ENCODE data around the gene DMAC2. TPM values are rescaled to one million over a fixed set of nuclear protein-coding genes. Genes with fewer than 3 reads are reported as not detected.

DMAC2 gene
- polyA plus RNA-seq, 1 donor from 2014 or later, result 59.8 TPM

DNA sequence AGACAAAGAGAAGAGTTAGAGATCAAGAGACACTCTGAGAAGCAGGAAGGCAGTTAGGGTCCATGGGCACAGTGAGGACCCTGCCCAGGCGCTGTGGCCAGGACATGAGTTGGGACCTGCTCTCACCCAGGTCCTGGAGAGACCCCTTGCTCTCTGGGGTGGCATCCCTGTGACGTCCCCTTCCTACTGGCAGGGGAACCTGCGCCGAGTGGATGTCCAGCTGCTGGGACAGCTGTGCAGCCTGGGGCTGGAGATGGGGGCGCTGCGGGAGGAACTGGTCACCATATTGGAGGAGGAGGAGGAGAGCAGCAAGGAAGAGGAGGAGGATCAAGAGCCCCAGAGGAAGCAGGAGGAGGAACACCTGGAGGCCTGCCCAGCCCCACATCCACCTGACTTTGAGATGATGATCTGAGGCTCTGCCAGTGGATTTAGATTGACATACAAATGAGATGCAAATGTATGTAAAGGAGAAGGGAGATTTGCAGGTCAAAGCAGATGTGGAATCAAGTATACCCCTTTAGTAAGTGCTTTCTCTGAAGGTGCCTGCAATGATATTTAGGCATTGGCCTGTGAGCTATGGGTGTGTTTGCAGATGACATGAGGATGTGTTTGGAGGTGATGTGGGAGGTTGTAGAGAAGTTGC lies 4.2 kb upstream of the DMAC2 start:
- H2AFZ ChIP-seq (ENCODE audit: low read depth, low read length), result no peak overlapping the region

DNA sequence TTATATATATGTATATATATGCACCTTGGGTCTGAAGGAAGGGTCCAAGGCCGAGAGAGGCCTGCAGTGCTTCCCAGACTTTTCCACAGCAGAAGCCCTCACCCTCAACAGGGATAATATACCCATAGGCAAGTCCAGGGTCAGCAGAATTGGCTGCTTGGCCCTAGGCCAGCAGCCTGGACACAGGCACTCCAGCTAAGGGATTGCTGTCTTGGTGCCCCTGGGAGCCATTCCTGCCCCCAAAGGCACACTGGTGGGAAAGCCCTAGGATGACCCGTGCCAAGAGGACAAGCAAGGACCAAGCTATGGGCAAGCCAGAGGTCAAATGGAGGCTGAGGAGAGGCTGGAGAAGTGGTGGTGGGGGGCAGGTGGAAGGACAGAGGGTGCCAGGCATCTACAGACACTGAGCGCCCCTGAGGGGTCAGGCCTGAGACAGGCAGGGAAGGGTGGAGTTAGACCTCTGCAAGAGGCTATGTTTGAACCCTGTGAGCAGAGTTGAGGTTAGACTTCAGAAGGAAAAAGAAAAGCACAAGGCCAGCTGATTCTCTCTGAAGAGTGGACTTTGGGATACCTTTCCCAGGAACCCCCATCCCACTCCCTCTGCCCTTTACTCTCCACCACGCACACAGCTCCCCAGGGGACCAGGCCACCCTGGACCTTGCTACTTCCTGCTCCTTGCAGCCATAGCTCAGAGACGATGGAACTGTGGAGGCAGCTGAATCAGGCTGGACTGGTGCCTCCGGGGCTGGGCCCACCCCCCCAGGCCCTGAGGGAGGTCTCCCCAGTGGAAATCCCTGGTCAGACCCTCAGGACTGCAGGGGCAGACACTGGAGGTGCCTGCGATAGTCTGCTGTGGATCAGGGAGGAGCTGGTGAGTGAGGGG lies 3.0 kb upstream of the DMAC2 start, which contains the start of gene ERICH4:
Gene ERICH4, plus strand, starts transcription at position 684 of the 883 bp plus-strand sequence. Its CDS starts 14 bp downstream, at position 698.
- Histone ChIP-seq H3K9me2 (ENCODE audit: insufficient read depth, low read length) (no peaks in the 10 kb centered on the region), H3F3A (ENCODE audit: insufficient read depth, low read length, poor library complexity, severe bottlenecking) (no peaks in the 10 kb centered on the region), H3K4me2 (ENCODE audit: low read length) (no peak within 1 kb of the TSS), H3K79me2 (replicated peaks; ENCODE audit: insufficient read depth, low read length) (peaks cover 9% of the 10 kb centered on the region), H2AFZ (ENCODE audit: low read depth, low read length) (no peak within 1 kb of the TSS), H3K4me3 (ENCODE audit: low read length) (no peak within 1 kb of the TSS), H3K36me3 (ENCODE audit: insufficient read depth, low read length) (no peaks in the 10 kb centered on the region), H4K20me1 (ENCODE audit: insufficient read depth) (no peaks in the 10 kb centered on the region), H3K9ac (ENCODE audit: low read length) (no peak within 1 kb of the TSS), H3K27me3 (ENCODE audit: insufficient read depth, low read depth, low read length) (peaks cover 3% of the 10 kb centered on the region), H3K27ac (ENCODE audit: low read length) (no peak within 1 kb of the TSS), H3K9me3 (ENCODE audit: low read length) (no peaks in the 10 kb centered on the region)
- TF ChIP-seq EZH2 (IDR thresholded peaks at IDR 0.05; ENCODE audit: borderline replicate concordance, insufficient read depth, low read length, poor library complexity, severe bottlenecking) (no peak), SMC3 (conservative IDR thresholded peaks at IDR 0.05; ENCODE audit: poor library complexity) (no peak), EP300 (conservative IDR thresholded peaks at IDR 0.05; ENCODE audit: poor library complexity, severe bottlenecking) (no peak), TAF1 (IDR thresholded peaks at IDR 0.05; ENCODE audit: low read depth) (no peak), MXI1 (conservative IDR thresholded peaks at IDR 0.05; ENCODE audit: poor library complexity, severe bottlenecking) (no peak)
- TF ChIP-seq, protein P1, sequence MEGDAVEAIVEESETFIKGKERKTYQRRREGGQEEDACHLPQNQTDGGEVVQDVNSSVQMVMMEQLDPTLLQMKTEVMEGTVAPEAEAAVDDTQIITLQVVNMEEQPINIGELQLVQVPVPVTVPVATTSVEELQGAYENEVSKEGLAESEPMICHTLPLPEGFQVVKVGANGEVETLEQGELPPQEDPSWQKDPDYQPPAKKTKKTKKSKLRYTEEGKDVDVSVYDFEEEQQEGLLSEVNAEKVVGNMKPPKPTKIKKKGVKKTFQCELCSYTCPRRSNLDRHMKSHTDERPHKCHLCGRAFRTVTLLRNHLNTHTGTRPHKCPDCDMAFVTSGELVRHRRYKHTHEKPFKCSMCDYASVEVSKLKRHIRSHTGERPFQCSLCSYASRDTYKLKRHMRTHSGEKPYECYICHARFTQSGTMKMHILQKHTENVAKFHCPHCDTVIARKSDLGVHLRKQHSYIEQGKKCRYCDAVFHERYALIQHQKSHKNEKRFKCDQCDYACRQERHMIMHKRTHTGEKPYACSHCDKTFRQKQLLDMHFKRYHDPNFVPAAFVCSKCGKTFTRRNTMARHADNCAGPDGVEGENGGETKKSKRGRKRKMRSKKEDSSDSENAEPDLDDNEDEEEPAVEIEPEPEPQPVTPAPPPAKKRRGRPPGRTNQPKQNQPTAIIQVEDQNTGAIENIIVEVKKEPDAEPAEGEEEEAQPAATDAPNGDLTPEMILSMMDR (IDR thresholded peaks at IDR 0.05; ENCODE audit: poor library complexity, severe bottlenecking), result no peak
- TF ChIP-seq, protein P2, sequence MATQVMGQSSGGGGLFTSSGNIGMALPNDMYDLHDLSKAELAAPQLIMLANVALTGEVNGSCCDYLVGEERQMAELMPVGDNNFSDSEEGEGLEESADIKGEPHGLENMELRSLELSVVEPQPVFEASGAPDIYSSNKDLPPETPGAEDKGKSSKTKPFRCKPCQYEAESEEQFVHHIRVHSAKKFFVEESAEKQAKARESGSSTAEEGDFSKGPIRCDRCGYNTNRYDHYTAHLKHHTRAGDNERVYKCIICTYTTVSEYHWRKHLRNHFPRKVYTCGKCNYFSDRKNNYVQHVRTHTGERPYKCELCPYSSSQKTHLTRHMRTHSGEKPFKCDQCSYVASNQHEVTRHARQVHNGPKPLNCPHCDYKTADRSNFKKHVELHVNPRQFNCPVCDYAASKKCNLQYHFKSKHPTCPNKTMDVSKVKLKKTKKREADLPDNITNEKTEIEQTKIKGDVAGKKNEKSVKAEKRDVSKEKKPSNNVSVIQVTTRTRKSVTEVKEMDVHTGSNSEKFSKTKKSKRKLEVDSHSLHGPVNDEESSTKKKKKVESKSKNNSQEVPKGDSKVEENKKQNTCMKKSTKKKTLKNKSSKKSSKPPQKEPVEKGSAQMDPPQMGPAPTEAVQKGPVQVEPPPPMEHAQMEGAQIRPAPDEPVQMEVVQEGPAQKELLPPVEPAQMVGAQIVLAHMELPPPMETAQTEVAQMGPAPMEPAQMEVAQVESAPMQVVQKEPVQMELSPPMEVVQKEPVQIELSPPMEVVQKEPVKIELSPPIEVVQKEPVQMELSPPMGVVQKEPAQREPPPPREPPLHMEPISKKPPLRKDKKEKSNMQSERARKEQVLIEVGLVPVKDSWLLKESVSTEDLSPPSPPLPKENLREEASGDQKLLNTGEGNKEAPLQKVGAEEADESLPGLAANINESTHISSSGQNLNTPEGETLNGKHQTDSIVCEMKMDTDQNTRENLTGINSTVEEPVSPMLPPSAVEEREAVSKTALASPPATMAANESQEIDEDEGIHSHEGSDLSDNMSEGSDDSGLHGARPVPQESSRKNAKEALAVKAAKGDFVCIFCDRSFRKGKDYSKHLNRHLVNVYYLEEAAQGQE (IDR thresholded peaks at IDR 0.05; ENCODE audit: borderline replicate concordance), result no peak

More for the DNA sequence above, 4.2 kb upstream of the DMAC2 start:
- peaks cover 3% of the 10 kb centered on the region for H3K27me3 ChIP-seq (ENCODE audit: insufficient read depth, low read depth, low read length)
- no peaks in the 10 kb centered on the region for H4K20me1 ChIP-seq (ENCODE audit: insufficient read depth)
- H3K4me2 ChIP-seq (ENCODE audit: low read length), result no peak overlapping the region
- H3K36me3 ChIP-seq (ENCODE audit: insufficient read depth, low read length), result no peaks in the 10 kb centered on the region
- H3F3A ChIP-seq (ENCODE audit: insufficient read depth, low read length, poor library complexity, severe bottlenecking), result no peaks in the 10 kb centered on the region
- no peaks in the 10 kb centered on the region for H3K9me3 ChIP-seq (ENCODE audit: low read length)
- no peak overlapping the region for H3K9ac ChIP-seq (ENCODE audit: low read length)
- no peak overlapping the region for H3K27ac ChIP-seq (ENCODE audit: low read length)
- H3K9me2 ChIP-seq (ENCODE audit: insufficient read depth, low read length), result no peaks in the 10 kb centered on the region
- peaks cover 3% of the 10 kb centered on the region for H3K79me2 ChIP-seq (replicated peaks; ENCODE audit: insufficient read depth, low read length)
- H3K4me3 ChIP-seq (ENCODE audit: low read length), result no peak overlapping the region
- TF ChIP-seq POLR2AphosphoS5 (IDR thresholded peaks at IDR 0.05), result no peak
- no peak for TF ChIP-seq SMC3 (conservative IDR thresholded peaks at IDR 0.05; ENCODE audit: poor library complexity)
- TF ChIP-seq RAD21 (conservative IDR thresholded peaks at IDR 0.05), result no peak
- no peak for TF ChIP-seq TAF1 (IDR thresholded peaks at IDR 0.05; ENCODE audit: low read depth)
- no peak for TF ChIP-seq MXI1 (conservative IDR thresholded peaks at IDR 0.05; ENCODE audit: poor library complexity, severe bottlenecking)
- TF ChIP-seq, protein P2 (IDR thresholded peaks at IDR 0.05; ENCODE audit: borderline replicate concordance), result no peak
- TF ChIP-seq EP300 (conservative IDR thresholded peaks at IDR 0.05; ENCODE audit: poor library complexity, severe bottlenecking), result no peak
- TF ChIP-seq, protein P1 (IDR thresholded peaks at IDR 0.05; ENCODE audit: poor library complexity, severe bottlenecking), result no peak
- TF ChIP-seq EZH2 (IDR thresholded peaks at IDR 0.05; ENCODE audit: borderline replicate concordance, insufficient read depth, low read length, poor library complexity, severe bottlenecking), result no peak

Measured in neural cell (in vitro differentiated cells).